Measurements from ENCODE around the gene MSH5.

The MSH5 gene

DNA sequence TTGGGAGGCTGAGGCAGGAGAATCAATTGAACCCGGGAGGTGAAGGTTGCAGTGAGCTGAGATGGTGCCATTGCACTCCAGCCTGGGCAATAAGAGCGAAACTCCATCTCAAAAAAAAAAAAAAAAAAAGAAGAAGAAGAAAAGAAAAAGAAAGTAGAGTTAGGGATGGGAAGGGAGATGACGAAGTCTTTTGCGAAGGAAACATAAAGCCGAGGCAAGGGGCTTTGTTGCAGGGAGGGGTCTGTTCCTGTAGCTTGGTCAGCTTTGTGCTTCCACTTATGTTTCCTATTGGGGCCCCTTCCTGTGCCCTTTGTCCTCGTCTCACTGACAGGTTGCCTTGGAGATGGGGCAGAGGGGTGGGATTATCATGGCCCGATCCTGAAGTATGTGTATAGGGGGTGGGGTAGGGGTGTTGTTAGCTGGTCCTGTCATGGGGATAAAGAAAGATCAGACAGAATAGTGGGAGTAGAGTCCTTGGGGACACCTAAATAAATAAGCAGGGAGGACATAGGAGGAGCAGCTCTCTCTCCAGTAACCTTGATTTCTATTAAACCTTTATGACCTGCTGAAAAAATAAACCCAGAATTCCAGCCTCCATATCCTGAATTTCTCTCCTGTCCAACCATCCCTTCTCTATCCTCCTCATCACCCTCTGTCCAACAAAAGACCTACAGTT is 2.4 kb upstream of the MSH5 start:
- peak overlapping the region; percentile 87 for H3K9ac ChIP-seq (ENCODE audit: low read length)
- no peaks in the 10 kb centered on the region for H3K9me2 ChIP-seq (ENCODE audit: low read depth, low read length)
- TF ChIP-seq, protein P1, sequence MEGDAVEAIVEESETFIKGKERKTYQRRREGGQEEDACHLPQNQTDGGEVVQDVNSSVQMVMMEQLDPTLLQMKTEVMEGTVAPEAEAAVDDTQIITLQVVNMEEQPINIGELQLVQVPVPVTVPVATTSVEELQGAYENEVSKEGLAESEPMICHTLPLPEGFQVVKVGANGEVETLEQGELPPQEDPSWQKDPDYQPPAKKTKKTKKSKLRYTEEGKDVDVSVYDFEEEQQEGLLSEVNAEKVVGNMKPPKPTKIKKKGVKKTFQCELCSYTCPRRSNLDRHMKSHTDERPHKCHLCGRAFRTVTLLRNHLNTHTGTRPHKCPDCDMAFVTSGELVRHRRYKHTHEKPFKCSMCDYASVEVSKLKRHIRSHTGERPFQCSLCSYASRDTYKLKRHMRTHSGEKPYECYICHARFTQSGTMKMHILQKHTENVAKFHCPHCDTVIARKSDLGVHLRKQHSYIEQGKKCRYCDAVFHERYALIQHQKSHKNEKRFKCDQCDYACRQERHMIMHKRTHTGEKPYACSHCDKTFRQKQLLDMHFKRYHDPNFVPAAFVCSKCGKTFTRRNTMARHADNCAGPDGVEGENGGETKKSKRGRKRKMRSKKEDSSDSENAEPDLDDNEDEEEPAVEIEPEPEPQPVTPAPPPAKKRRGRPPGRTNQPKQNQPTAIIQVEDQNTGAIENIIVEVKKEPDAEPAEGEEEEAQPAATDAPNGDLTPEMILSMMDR (IDR thresholded peaks at IDR 0.05; ENCODE audit: low read length): no peak
- TF ChIP-seq EZH2 (IDR thresholded peaks at IDR 0.05; ENCODE audit: borderline replicate concordance, low read length): no peak
- H3F3A ChIP-seq (ENCODE audit: insufficient read depth, low read length): 0 out of 2 replicates have a peak, but pooled peaks cover 3% of the 10 kb centered on the region
- H3K4me2 ChIP-seq (ENCODE audit: low read length): peak overlapping the region; percentile 79
- peaks cover 31% of the 10 kb centered on the region for H3K36me3 ChIP-seq (ENCODE audit: insufficient read depth, low read length)
- H3K4me1 ChIP-seq (ENCODE audit: insufficient read depth, low read length, severe bottlenecking): peaks cover 55% of the 10 kb centered on the region
- H3K27ac ChIP-seq (ENCODE audit: low read depth, low read length, poor library complexity, severe bottlenecking): peak overlapping the region; percentile 94
- H3K79me2 ChIP-seq (ENCODE audit: insufficient read depth, low read length): peaks cover 10% of the 10 kb centered on the region; the same call in 1 of the 2 replicates
- H3K27me3 ChIP-seq (ENCODE audit: insufficient read depth, low read length): no peaks in the 10 kb centered on the region
- no peak overlapping the region for H2AFZ ChIP-seq (ENCODE audit: low read length)
- peak overlapping the region; percentile 68 for H3K4me3 ChIP-seq (ENCODE audit: low read depth, low read length, poor library complexity, severe bottlenecking)
- H3K9me3 ChIP-seq (ENCODE audit: low read length): no peaks in the 10 kb centered on the region
- H4K20me1 ChIP-seq (ENCODE audit: insufficient read depth, low read length): no peaks in the 10 kb centered on the region

DNA sequence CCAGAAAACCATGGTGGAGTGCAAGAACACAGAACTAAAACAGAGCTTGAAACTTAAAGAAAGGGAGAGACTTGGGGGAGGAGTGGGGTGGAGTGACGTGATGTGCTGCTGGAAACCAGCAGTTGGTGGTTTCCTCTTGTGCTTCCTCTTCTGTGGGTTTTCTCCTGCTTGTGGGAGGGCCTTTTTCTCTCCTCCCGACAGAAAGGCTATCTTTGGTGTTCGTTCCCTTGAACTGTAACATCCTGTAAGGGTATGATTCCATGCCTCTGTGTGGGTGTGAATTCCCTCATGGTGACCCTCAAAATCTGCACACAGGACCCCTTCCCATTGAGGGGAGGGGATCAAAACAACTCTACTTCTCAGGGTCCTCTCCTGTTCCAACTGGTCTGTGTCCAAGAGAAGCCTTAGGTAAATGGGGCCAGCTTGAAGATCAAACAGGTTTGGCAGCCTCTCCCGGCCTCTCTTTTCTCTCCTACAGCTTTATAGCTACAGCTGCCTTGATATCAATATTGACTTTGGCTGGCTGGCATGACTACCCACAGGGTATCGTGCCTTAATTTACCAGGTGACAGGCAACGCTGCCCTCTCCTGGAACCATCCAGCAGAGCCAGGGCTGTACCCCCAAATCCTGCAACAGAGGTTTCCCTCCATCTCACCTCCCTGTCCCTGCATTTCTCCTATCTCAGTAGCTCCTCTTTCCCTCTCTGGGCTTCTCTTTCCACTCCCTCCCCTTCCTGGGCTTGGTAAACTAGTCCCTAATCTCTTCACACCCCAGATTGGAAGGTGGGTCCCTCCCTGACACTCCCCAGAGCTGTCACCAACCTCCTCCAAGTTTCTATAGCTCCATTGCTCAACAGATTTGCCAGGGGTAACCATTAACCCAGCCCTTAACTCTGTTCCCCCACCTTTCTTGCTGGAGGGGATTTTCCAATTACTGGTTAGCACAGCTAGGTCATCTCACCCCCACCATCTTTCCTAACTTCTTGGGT is 1.5 kb upstream of the MSH5 start:
- no peak for TF ChIP-seq EZH2 (IDR thresholded peaks at IDR 0.05; ENCODE audit: borderline replicate concordance, low read length)
- TF ChIP-seq, protein P1 (IDR thresholded peaks at IDR 0.05; ENCODE audit: low read length): peak; percentile 35; the same call in 1 of the 2 replicates
- H3K4me2 ChIP-seq (ENCODE audit: low read length): peak overlapping the region; percentile 79
- H2AFZ ChIP-seq (ENCODE audit: low read length): no peak overlapping the region
- H3K79me2 ChIP-seq (ENCODE audit: insufficient read depth, low read length): peaks cover 10% of the 10 kb centered on the region; the same call in 1 of the 2 replicates
- no peaks in the 10 kb centered on the region for H3K9me3 ChIP-seq (ENCODE audit: low read length)
- no peaks in the 10 kb centered on the region for H4K20me1 ChIP-seq (ENCODE audit: insufficient read depth, low read length)
- H3K4me3 ChIP-seq (ENCODE audit: low read depth, low read length, poor library complexity, severe bottlenecking): peak overlapping the region; percentile 68
- H3K36me3 ChIP-seq (ENCODE audit: insufficient read depth, low read length): peaks cover 34% of the 10 kb centered on the region
- peak overlapping the region; percentile 94 for H3K27ac ChIP-seq (ENCODE audit: low read depth, low read length, poor library complexity, severe bottlenecking)
- H3K9me2 ChIP-seq (ENCODE audit: low read depth, low read length): no peaks in the 10 kb centered on the region
- peak overlapping the region; percentile 87 for H3K9ac ChIP-seq (ENCODE audit: low read length)
- no peaks in the 10 kb centered on the region for H3K27me3 ChIP-seq (ENCODE audit: insufficient read depth, low read length)
- 0 out of 2 replicates have a peak, but pooled peaks cover 3% of the 10 kb centered on the region for H3F3A ChIP-seq (ENCODE audit: insufficient read depth, low read length)
- peaks cover 55% of the 10 kb centered on the region for H3K4me1 ChIP-seq (ENCODE audit: insufficient read depth, low read length, severe bottlenecking)

DNA sequence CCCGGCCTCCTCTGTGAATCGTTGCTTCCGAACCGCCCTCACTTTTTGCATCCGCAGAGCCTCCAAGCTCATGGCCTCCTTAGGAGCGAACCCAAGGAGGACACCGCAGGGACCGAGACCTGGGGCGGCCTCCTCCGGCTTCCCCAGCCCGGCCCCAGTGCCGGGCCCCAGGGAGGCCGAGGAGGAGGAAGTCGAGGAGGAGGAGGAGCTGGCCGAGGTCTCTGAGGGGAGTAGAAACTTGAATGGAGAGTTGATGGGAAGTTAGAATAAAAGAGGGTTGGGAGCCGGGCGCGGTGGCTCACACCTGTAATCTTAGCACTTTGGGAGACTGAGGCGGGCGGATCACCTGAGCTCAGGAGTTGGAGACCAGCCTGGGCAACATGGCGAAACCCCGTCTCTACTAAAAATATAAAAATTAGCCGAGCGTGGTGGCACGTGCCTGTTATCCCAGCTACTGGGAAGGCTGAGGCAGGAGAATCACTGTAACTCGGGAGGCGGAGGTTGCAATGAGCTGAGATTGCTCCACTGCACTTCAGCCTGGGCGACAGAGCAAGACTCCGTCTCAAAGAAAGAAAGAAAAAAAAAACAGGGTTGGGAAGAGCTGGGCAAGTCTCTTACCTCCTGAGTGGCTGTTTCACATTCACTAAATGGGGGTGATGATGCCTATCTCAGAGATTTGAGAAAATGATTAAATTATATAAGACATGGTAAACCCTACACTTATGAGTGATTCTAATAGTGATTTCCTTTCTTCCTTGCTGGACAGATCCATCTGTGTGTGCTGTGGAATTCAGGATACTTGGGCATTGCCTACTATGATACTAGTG is 805 bp downstream of the MSH5 start:
- H3K9me2 ChIP-seq (ENCODE audit: low read depth, low read length): no peaks in the 10 kb centered on the region
- H3K27ac ChIP-seq (ENCODE audit: low read depth, low read length, poor library complexity, severe bottlenecking): peak overlapping the region; percentile 85
- H3K4me3 ChIP-seq (ENCODE audit: low read depth, low read length, poor library complexity, severe bottlenecking): peak overlapping the region; percentile 68
- peak overlapping the region; percentile 89 for H3K4me2 ChIP-seq (ENCODE audit: low read length)
- H3K9ac ChIP-seq (ENCODE audit: low read length): peak overlapping the region; percentile 86
- no peak for TF ChIP-seq EZH2 (IDR thresholded peaks at IDR 0.05; ENCODE audit: borderline replicate concordance, low read length)
- TF ChIP-seq, protein P1 (IDR thresholded peaks at IDR 0.05; ENCODE audit: low read length): no peak
- peaks cover 43% of the 10 kb centered on the region for H3K4me1 ChIP-seq (ENCODE audit: insufficient read depth, low read length, severe bottlenecking)
- no peaks in the 10 kb centered on the region for H3K27me3 ChIP-seq (ENCODE audit: insufficient read depth, low read length)
- H3K9me3 ChIP-seq (ENCODE audit: low read length): no peaks in the 10 kb centered on the region
- no peak overlapping the region for H2AFZ ChIP-seq (ENCODE audit: low read length)
- peaks cover 38% of the 10 kb centered on the region for H3K36me3 ChIP-seq (ENCODE audit: insufficient read depth, low read length)
- H4K20me1 ChIP-seq (ENCODE audit: insufficient read depth, low read length): no peaks in the 10 kb centered on the region
- H3F3A ChIP-seq (ENCODE audit: insufficient read depth, low read length): 0 out of 2 replicates have a peak, but pooled peaks cover 3% of the 10 kb centered on the region
- H3K79me2 ChIP-seq (ENCODE audit: insufficient read depth, low read length): peaks cover 7% of the 10 kb centered on the region; the same call in 1 of the 2 replicates

Data from OCI-LY1 (cell line).